GM13977 (cell line): ENCODE data around the gene SLC7A11.

Experiments used
- DNase-seq: peaks from one replicate; pipeline ENCODE4 v3.0.0; 2012; ENCODE audit warnings: low spot score
- CTCF ChIP-seq: IDR thresholded peaks from 2 replicates; pipeline ENCODE4 v1.5.1; 2012; ENCODE audit warnings: mild to moderate bottlenecking, control low read depth; ENCODE audit not compliant: insufficient read depth; ENCODE audit errors: extremely low read depth, missing control alignments
- in situ Hi-C: fragments of 300-500 bp; cut with MboI; formaldehyde crosslinking; loops from one replicate; pipeline ENCODE4 v1.12.0; 2022; ENCODE audit warnings: low sequenced_read_pairs, low pct_unique_long_range_greater_than_20kb, mixed read lengths, inconsistent platforms; ENCODE audit not compliant: unreplicated experiment

Gene SLC7A11

GRCh38 chr4:138275216-138275615 lies 33.1 kb upstream of the SLC7A11 start:
- DNase-seq, result no peak
- no peak for TF ChIP-seq CTCF
- in situ Hi-C loops, result no loop called here

GRCh38 chr4:138269175-138269574 lies 27.0 kb upstream of the SLC7A11 start:
- no peak for TF ChIP-seq CTCF
- DNase-seq, result no peak
- in situ Hi-C loops, result no loop called here

DNA sequence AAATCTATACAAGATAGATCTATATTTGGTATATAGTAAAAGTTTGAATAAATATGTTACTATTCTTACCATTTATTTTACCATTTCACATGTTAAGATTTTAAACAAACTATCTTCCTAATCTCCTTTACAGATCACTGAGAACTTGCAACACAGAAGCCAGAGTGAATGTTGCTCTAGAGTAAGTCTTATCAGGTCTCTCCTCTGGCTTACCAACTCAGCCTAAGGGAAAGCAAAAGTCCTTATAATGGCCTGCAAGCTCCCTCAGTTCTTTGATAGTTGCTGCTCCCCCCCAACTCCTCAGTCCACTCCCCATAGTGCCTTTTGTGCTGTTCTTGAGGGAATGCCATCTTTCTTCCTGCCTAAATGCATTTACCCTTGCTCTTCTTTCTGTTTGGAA lies 25.7 kb upstream of the SLC7A11 start:
- no peak for TF ChIP-seq CTCF
- in situ Hi-C loops, result no loop called here
- no peak for DNase-seq

DNA sequence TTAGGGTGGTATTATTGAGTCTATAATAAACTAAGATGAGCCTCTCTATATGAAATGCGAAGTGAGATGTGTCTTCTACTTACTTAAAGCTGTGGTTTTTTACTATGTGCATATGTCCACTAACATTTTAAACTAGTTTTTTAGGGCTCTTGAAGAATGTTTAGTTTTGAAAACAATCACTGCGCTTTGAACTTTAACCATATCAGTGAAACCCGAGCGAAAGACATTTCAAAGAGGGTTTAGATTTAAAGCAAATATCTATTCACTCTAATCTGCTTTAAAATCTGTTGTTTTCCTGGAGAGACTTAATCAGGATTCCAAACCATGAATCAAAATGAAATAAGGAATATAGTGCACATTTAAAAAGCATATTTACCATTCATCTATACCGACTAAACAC lies 24.8 kb upstream of the SLC7A11 start:
- in situ Hi-C loops, result no loop called here
- DNase-seq, result no peak
- no peak for TF ChIP-seq CTCF

GRCh38 chr4:138263247-138263816 lies 21.2 kb upstream of the SLC7A11 start:
- in situ Hi-C loops, result no loop called here
- no peak for DNase-seq
- TF ChIP-seq CTCF, result no peak

DNA sequence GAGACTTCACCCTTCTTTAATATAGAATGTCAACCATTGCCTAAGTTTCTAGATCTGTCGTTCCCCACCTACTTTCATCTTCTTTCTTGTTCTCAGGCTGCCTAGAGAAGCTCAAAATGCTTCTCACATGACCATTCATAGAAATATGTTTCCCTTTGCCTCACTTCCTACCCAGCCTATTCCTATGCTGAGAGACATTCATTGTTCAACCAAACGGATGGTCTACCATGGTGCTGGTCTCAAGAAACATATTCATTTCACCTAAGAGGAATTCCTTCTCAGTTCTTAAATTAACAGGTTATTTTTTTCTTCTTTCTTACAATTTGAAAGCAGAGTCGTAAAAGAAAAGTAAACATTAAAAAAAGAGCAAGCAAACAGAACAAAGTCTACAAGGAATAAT lies 20.3 kb upstream of the SLC7A11 start:
- TF ChIP-seq CTCF, result no peak
- no peak for DNase-seq
- in situ Hi-C loops, result no loop called here

DNA sequence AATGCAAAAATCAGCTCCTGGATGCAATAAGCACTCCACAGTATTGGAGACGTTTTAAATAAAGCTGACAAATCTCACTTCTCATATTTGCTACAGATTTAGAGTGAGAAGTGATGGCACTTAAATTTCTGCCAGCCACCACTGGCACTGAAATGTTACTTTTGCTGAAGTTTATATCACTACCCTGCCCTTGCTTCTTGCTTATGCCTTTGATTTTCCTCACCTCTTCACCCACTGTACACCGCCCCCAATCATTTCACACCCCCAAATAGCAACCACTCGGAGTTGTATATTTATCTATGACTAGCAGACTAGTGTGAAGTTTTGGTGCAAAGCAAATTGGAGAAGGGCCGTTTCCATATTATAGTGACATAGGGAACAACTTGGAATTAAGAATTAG lies 19.9 kb upstream of the SLC7A11 start:
- DNase-seq, result no peak

More for the DNA sequence above, 19.9 kb upstream of the SLC7A11 start:
- TF ChIP-seq CTCF, result no peak
- in situ Hi-C loops, result no loop called here
